ENCODE measurements around the gene ZNF790. TPM values are rescaled to one million over a fixed set of nuclear protein-coding genes. Genes with fewer than 3 reads are reported as not detected.

The ZNF790 gene
- total RNA-seq, 1 experiment from 2014 or later: 6.8 TPM

DNA sequence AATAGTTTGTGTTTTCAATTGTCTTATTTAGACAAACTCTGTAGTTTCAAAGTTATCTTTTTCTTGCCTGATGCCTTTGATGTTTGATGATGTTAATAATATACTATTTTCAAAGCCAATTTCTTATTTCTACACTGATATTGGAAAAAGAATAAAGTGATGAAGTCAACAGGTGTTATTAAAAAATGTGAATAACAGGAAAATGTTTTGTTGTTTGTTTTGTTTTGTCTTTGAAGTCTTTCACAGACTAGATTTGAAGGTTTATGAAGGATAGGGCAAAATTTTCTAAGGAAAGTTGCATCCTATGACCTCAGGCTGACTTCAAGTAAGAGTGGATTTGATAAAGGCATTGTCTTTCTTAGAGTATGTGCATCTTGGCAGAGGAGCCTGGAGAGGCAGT is 31.2 kb downstream of the ZNF790 start:
- DNase-seq (ENCODE audit: low spot score) (no peak), ATAC-seq (no peak)
- Mint-ChIP-seq H3K27ac (no peak overlapping the region), H3K27me3 (ENCODE audit: low read depth) (no peaks in the 10 kb centered on the region; the same call in 1 of the 2 replicates), H3K36me3 (peaks cover 68% of the 10 kb centered on the region), H3K4me3 (no peak overlapping the region), H3K4me1 (peaks cover 6% of the 10 kb centered on the region), H3K9me3 (peaks cover 43% of the 10 kb centered on the region)
- no peak for TF ChIP-seq FOXP1 (CRISPR knock-in tag; IDR thresholded peaks at IDR 0.05; ENCODE audit: borderline replicate concordance)
- TF ChIP-seq ERG (CRISPR knock-in tag; IDR thresholded peaks at IDR 0.05): no peak
- no peak for TF ChIP-seq TP53 (CRISPR knock-in tag; IDR thresholded peaks at IDR 0.05)
- no peak for TF ChIP-seq PRRX2 (CRISPR knock-in tag; IDR thresholded peaks at IDR 0.05)
- TF ChIP-seq, protein P1, sequence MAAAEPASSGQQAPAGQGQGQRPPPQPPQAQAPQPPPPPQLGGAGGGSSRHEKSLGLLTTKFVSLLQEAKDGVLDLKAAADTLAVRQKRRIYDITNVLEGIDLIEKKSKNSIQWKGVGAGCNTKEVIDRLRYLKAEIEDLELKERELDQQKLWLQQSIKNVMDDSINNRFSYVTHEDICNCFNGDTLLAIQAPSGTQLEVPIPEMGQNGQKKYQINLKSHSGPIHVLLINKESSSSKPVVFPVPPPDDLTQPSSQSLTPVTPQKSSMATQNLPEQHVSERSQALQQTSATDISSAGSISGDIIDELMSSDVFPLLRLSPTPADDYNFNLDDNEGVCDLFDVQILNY (CRISPR knock-in tag; IDR thresholded peaks at IDR 0.05): no peak
- TF ChIP-seq ATF6 (CRISPR knock-in tag; IDR thresholded peaks at IDR 0.05): no peak
- TF ChIP-seq IRF2 (CRISPR knock-in tag; IDR thresholded peaks at IDR 0.05; ENCODE audit: borderline replicate concordance, low read depth): no peak
- no peak for TF ChIP-seq SMAD3 (CRISPR knock-in tag; IDR thresholded peaks at IDR 0.05; ENCODE audit: borderline replicate concordance)
- no peak for TF ChIP-seq SOX15 (CRISPR knock-in tag; IDR thresholded peaks at IDR 0.05)
- no peak for TF ChIP-seq RORB (CRISPR knock-in tag; IDR thresholded peaks at IDR 0.05)
- no peak for TF ChIP-seq ZSCAN18 (CRISPR knock-in tag; IDR thresholded peaks at IDR 0.05)
- TF ChIP-seq JUN (CRISPR knock-in tag; IDR thresholded peaks at IDR 0.05): no peak
- TF ChIP-seq NR1H2 (CRISPR knock-in tag; IDR thresholded peaks at IDR 0.05): no peak
- no peak for TF ChIP-seq TEAD4 (CRISPR knock-in tag; IDR thresholded peaks at IDR 0.05)
- POLR2A ChIA-PET: no interaction called here
- CTCF ChIA-PET: no interaction called here

DNA sequence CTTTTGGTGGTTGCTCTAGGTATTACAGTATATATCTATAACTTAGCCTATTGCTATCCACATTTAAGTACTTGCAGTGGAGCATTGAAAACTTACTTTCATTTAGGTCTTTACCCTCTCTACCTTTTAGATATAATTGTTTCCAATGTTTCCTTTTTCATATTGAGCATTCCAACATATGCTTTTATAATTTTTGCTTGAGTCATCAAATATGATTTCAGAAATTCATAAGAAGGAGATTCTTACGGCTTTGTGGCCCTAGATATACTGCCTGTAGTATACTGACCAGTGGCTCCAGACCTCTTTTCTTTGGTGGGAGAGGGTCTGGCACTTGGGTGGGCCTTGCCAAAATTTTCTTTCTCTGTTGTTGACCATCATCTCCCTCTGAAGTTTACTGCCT is 32.8 kb downstream of the ZNF790 start:
- ChIA-PET CTCF (no interaction called here), POLR2A (no interaction called here)
- Mint-ChIP-seq H3K4me1 (peaks cover 1% of the 10 kb centered on the region), H3K36me3 (peaks cover 63% of the 10 kb centered on the region), H3K27ac (no peak overlapping the region), H3K4me3 (no peak overlapping the region), H3K9me3 (peaks cover 26% of the 10 kb centered on the region), H3K27me3 (ENCODE audit: low read depth) (no peaks in the 10 kb centered on the region)
- ATAC-seq (no peak), DNase-seq (ENCODE audit: low spot score) (no peak)
- no peak for TF ChIP-seq ATF6 (CRISPR knock-in tag; IDR thresholded peaks at IDR 0.05)
- TF ChIP-seq, protein P2, sequence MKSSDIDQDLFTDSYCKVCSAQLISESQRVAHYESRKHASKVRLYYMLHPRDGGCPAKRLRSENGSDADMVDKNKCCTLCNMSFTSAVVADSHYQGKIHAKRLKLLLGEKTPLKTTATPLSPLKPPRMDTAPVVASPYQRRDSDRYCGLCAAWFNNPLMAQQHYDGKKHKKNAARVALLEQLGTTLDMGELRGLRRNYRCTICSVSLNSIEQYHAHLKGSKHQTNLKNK (CRISPR knock-in tag; IDR thresholded peaks at IDR 0.05): no peak
- no peak for TF ChIP-seq ZSCAN18 (CRISPR knock-in tag; IDR thresholded peaks at IDR 0.05)
- no peak for TF ChIP-seq FOXP1 (CRISPR knock-in tag; IDR thresholded peaks at IDR 0.05; ENCODE audit: borderline replicate concordance)
- TF ChIP-seq E2F1 (CRISPR knock-in tag; IDR thresholded peaks at IDR 0.05): no peak
- TF ChIP-seq ESRRA (CRISPR knock-in tag; IDR thresholded peaks at IDR 0.05; ENCODE audit: borderline replicate concordance): no peak

Data from WTC11 (cell line).